Calu3 (cell line): ENCODE results near the gene GALC. TPM values are rescaled to one million over a fixed set of nuclear protein-coding genes. Genes with fewer than 3 reads are reported as not detected.

Experiments used
- BruUV-seq: library from RNA; stranded (reverse); fragments of 400-500 nt; replicated peaks from 2 replicates; lab custom pipeline; 2021; lab: Mats Ljungman, UMichigan
- CTCF ChIA-PET: fragments of 300-600 bp; sonication (Branson Sonifier 250); formaldehyde crosslinking; loops from one replicate; lab custom pipeline; 2022; ENCODE audit warnings: antibody characterized with exemption; lab: Charles Lee
- DNase-seq: peaks from one replicate; pipeline ENCODE4 v3.0.0; 2022
- H3K27ac Mint-ChIP-seq: one replicate; pipeline ENCODE4 v1.8.0; 2022; ENCODE audit warnings: mixed read lengths; ENCODE audit not compliant: unreplicated experiment
- H3K27me3 Mint-ChIP-seq: one replicate; pipeline ENCODE4 v1.8.0; 2022; ENCODE audit warnings: mixed read lengths; ENCODE audit not compliant: unreplicated experiment
- H3K36me3 Mint-ChIP-seq: one replicate; pipeline ENCODE4 v1.8.0; 2022; ENCODE audit warnings: mild to moderate bottlenecking, moderate library complexity, mixed read lengths; ENCODE audit not compliant: insufficient read depth, unreplicated experiment
- H3K4me1 Mint-ChIP-seq: one replicate; pipeline ENCODE4 v1.8.0; 2022; ENCODE audit warnings: mild to moderate bottlenecking, low read depth, mixed read lengths; ENCODE audit not compliant: unreplicated experiment
- H3K4me3 Mint-ChIP-seq: one replicate; pipeline ENCODE4 v1.8.0; 2022; ENCODE audit warnings: mild to moderate bottlenecking, low read depth, moderate library complexity, mixed read lengths; ENCODE audit not compliant: unreplicated experiment
- H3K9me3 Mint-ChIP-seq: one replicate; pipeline ENCODE4 v1.8.0; 2022; ENCODE audit warnings: low read depth, mixed read lengths; ENCODE audit not compliant: unreplicated experiment
- CTCF ChIP-seq: fragments of 200-600 bp; IDR thresholded peaks from one replicate; pipeline ENCODE4 v1.8.0; 2022; ENCODE audit warnings: antibody characterized with exemption; ENCODE audit not compliant: unreplicated experiment
- intact Hi-C: fragments of 100-400 bp; cut with micrococcal nuclease; formaldehyde crosslinking; loops from one replicate; pipeline ENCODE4 v1.10.0; 2022; ENCODE audit not compliant: unreplicated experiment
- total RNA-seq: library from RNA; stranded (reverse); gene quantifications from 2 replicates; pipeline ENCODE4 v1.2.3, GENCODE V29; 2022

Gene GALC
- total RNA-seq, 1 experiment from 2014 or later, result 19.3 TPM

GRCh38 chr14:88002421-88003075 is 9.6 kb upstream of the GALC start:
- no peaks in the 10 kb centered on the region for H3K27me3 Mint-ChIP-seq
- no peaks in the 10 kb centered on the region for H3K36me3 Mint-ChIP-seq
- CTCF ChIA-PET, result no interaction called here
- no peak overlapping the region for H3K27ac Mint-ChIP-seq
- no peak overlapping the region for H3K4me3 Mint-ChIP-seq
- DNase-seq, result no peak
- TF ChIP-seq CTCF, result no peak
- H3K9me3 Mint-ChIP-seq, result no peaks in the 10 kb centered on the region
- intact Hi-C loops, result no loop called here
- no TSS peak for BruUV-seq
- H3K4me1 Mint-ChIP-seq, result no peaks in the 10 kb centered on the region

- TF ChIP-seq CTCF, result no peak
- H3K4me3 Mint-ChIP-seq, result no peak overlapping the region
- H3K9me3 Mint-ChIP-seq, result no peaks in the 10 kb centered on the region
- H3K4me1 Mint-ChIP-seq, result no peaks in the 10 kb centered on the region
- no peaks in the 10 kb centered on the region for H3K27me3 Mint-ChIP-seq
- no peak overlapping the region for H3K27ac Mint-ChIP-seq
- CTCF ChIA-PET, result no interaction called here
- no TSS peak for BruUV-seq
- H3K36me3 Mint-ChIP-seq, result no peaks in the 10 kb centered on the region
- DNase-seq, result no peak
- intact Hi-C loops, result no loop called here
Observed at GRCh38 chr14:87999277-87999676, 6.3 kb upstream of the GALC start.

- intact Hi-C loops, result no loop called here
- no peaks in the 10 kb centered on the region for H3K4me1 Mint-ChIP-seq
- H3K27ac Mint-ChIP-seq, result no peak overlapping the region
- peaks cover 4% of the 10 kb centered on the region for H3K36me3 Mint-ChIP-seq
- CTCF ChIA-PET, result no interaction called here
- no peaks in the 10 kb centered on the region for H3K27me3 Mint-ChIP-seq
- no TSS peak for BruUV-seq
- no peak for DNase-seq
- H3K9me3 Mint-ChIP-seq, result no peaks in the 10 kb centered on the region
- no peak for TF ChIP-seq CTCF
- no peak overlapping the region for H3K4me3 Mint-ChIP-seq
Observed at GRCh38 chr14:87998482-87998881, 5.5 kb upstream of the GALC start.

GRCh38 chr14:87996291-87996592 is 3.3 kb upstream of the GALC start:
- Mint-ChIP-seq H3K4me3 (no peak overlapping the region), H3K4me1 (peaks cover 12% of the 10 kb centered on the region), H3K36me3 (peaks cover 17% of the 10 kb centered on the region), H3K27ac (no peak overlapping the region), H3K27me3 (no peaks in the 10 kb centered on the region), H3K9me3 (no peaks in the 10 kb centered on the region)
- TF ChIP-seq CTCF, result no peak
- no peak for DNase-seq
- no TSS peak for BruUV-seq
- intact Hi-C loops, result no loop called here
- CTCF ChIA-PET, result no interaction called here
